OCI-LY1 (cell line): ENCODE data around the gene CREB5.

Experiments
- EZH2 ChIP-seq: fragments of 200-600 bp; sonication (generic), shearing (Covaris generic); IDR thresholded peaks from 2 replicates; pipeline ENCODE4 v1.8.0; 2017; ENCODE audit warnings: borderline replicate concordance, mixed run types, mild to moderate bottlenecking, antibody characterized with exemption, low read length, moderate library complexity, mixed read lengths
- TF ChIP-seq, protein P1 (sequence below): fragments of 200-600 bp; sonication (generic), shearing (Covaris generic); IDR thresholded peaks from 2 replicates; pipeline ENCODE4 v1.5.1; 2017; ENCODE audit warnings: mild to moderate bottlenecking, antibody characterized with exemption, low read length, moderate library complexity, mixed read lengths

DNA sequence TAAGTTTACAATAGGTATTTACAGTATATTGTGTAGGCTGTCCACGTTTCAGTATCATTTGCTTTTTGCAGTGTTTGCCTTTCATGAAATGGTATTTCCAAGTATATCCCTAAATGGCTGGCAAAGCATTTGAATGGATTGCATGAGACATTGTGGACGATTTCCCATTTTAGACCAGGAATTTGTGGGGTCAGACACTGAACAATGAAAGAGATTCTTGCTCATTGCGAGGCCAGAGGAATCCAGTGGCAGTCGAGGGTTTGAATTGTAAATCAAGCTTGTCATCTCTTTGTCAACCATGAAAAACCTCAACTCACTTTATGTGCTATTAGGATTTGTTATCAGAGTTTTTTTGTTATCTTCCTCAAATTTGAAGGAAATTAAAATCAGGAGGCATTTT is 70.8 kb downstream of the CREB5 start:
- TF ChIP-seq, protein P1, sequence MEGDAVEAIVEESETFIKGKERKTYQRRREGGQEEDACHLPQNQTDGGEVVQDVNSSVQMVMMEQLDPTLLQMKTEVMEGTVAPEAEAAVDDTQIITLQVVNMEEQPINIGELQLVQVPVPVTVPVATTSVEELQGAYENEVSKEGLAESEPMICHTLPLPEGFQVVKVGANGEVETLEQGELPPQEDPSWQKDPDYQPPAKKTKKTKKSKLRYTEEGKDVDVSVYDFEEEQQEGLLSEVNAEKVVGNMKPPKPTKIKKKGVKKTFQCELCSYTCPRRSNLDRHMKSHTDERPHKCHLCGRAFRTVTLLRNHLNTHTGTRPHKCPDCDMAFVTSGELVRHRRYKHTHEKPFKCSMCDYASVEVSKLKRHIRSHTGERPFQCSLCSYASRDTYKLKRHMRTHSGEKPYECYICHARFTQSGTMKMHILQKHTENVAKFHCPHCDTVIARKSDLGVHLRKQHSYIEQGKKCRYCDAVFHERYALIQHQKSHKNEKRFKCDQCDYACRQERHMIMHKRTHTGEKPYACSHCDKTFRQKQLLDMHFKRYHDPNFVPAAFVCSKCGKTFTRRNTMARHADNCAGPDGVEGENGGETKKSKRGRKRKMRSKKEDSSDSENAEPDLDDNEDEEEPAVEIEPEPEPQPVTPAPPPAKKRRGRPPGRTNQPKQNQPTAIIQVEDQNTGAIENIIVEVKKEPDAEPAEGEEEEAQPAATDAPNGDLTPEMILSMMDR = no peak
- TF ChIP-seq EZH2 = no peak
